H1 (cell line): ENCODE results near the gene ALOX15. TPM values are rescaled to one million over a fixed set of nuclear protein-coding genes. Genes with fewer than 3 reads are reported as not detected.

Experiments used
- CTCF ChIA-PET: fragments of 300-600 bp; sonication (Branson Sonifier 250); formaldehyde crosslinking; loops from one replicate; lab custom pipeline; 2021; ENCODE audit not compliant: partially characterized antibody; lab: Charles Lee
- POLR2A ChIA-PET: fragments of 300-600 bp; sonication (Branson Sonifier 250); formaldehyde crosslinking; loops from one replicate; lab custom pipeline; 2021; ENCODE audit warnings: inconsistent platforms; ENCODE audit not compliant: partially characterized antibody; lab: Charles Lee
- DNase-seq, 2 experiments: peaks; one replicate each; pipeline versions ENCODE4 v3.0.0 to v3.0.0-alpha.2; 2010 to 2022; ENCODE audit warnings: low spot score in 2 of 2, low read depth in 1 of 2, mixed read lengths in 1 of 2
- FAIRE-seq: peaks from 2 replicates; lab custom pipeline; 2011; peaks lifted over from hg19 to GRCh38; lab: Jason Lieb, UNC
- H2AFZ ChIP-seq: 2 replicates; pipeline ENCODE4 v1.8.1; 2012; ENCODE audit warnings: low read length, inconsistent platforms
- H2AK5ac ChIP-seq: 2 replicates; pipeline ENCODE4 v1.6.1; 2013; ENCODE audit warnings: low read depth, low read length
- H2BK120ac ChIP-seq: replicated peaks from 2 replicates; pipeline ENCODE3; 2013; ENCODE audit warnings: low read depth, low read length, inconsistent platforms
- H2BK12ac ChIP-seq: 2 replicates; pipeline ENCODE4 v1.6.1; 2013; ENCODE audit warnings: low read depth, low read length
- H2BK15ac ChIP-seq: 2 replicates; pipeline ENCODE4 v1.6.1; 2013; ENCODE audit warnings: low read length
- H2BK20ac ChIP-seq: 2 replicates; pipeline ENCODE4 v1.6.1; 2013; ENCODE audit warnings: low read length
- H2BK5ac ChIP-seq: 2 replicates; pipeline ENCODE4 v1.6.1; 2013; ENCODE audit warnings: low read depth, low read length
- H3K14ac ChIP-seq: 2 replicates; pipeline ENCODE4 v1.6.1; 2013; ENCODE audit warnings: inconsistent platforms; ENCODE audit not compliant: insufficient read length
- H3K18ac ChIP-seq: 2 replicates; pipeline ENCODE4 v1.6.1; 2013; ENCODE audit warnings: low read length; ENCODE audit errors: extremely low read depth
- H3K23ac ChIP-seq: 2 replicates; pipeline ENCODE4 v1.6.1; 2013; ENCODE audit warnings: inconsistent platforms; ENCODE audit not compliant: insufficient read length
- H3K23me2 ChIP-seq: 2 replicates; pipeline ENCODE4 v1.6.1; 2013; ENCODE audit warnings: low read depth, low read length
- H3K27ac ChIP-seq: 2 replicates; pipeline ENCODE4 v1.6.1; 2011; ENCODE audit warnings: low read depth, low read length, inconsistent platforms
- H3K27me3 ChIP-seq, 4 experiments: replicated peaks in 1 of 4; 1 replicate in 1 of 4; 2 replicates in 3 of 4; pipeline versions ENCODE4 v1.6.1 to v1.8.1; 2011 to 2013; ENCODE audit warnings: low read length in 3 of 4, mild to moderate bottlenecking in 3 of 4, inconsistent platforms in 2 of 4, mixed read lengths in 2 of 4, moderate library complexity in 1 of 4; ENCODE audit not compliant: control insufficient read depth in 3 of 4, insufficient read depth in 3 of 4; ENCODE audit errors: extremely low read depth in 1 of 4
- H3K36me3 ChIP-seq, 4 experiments: 2 replicates each; pipeline versions ENCODE4 v1.6.1 to v1.8.1; 2011 to 2013; ENCODE audit warnings: mild to moderate bottlenecking in 4 of 4, low read length in 3 of 4, moderate library complexity in 2 of 4, control low read depth in 1 of 4, inconsistent platforms in 1 of 4; ENCODE audit not compliant: insufficient read depth in 4 of 4, control insufficient read depth in 2 of 4
- H3K4ac ChIP-seq: replicated peaks from 2 replicates; pipeline ENCODE3; 2013; ENCODE audit warnings: low read length, low read depth, mixed read lengths, inconsistent platforms; ENCODE audit not compliant: insufficient read length
- H3K4me1 ChIP-seq, 4 experiments: replicated peaks in 1 of 4; 1 replicate in 1 of 4; 2 replicates in 3 of 4; pipeline versions ENCODE4 v1.6.1 to v1.8.1; 2011 to 2013; ENCODE audit warnings: low read length in 3 of 4, inconsistent platforms in 2 of 4, mixed read lengths in 1 of 4; ENCODE audit not compliant: insufficient read depth in 4 of 4, control insufficient read depth in 3 of 4
- H3K4me2 ChIP-seq, 2 experiments: 2 replicates each; pipeline versions ENCODE4 v1.6.1 to v1.8.1; 2011 to 2013; ENCODE audit warnings: low read depth in 2 of 2, low read length in 2 of 2, control low read depth in 1 of 2, inconsistent platforms in 1 of 2, mild to moderate bottlenecking in 1 of 2; ENCODE audit not compliant: insufficient read depth in 1 of 2
- H3K4me3 ChIP-seq, 4 experiments: fragments of 200-600, 300-600 bp in 1 of 4; sonication (generic), shearing (Covaris generic), sonication (Bioruptor Twin) in 1 of 4; 2 replicates each; pipeline versions ENCODE4 v1.5.1 to v1.8.1; 2011 to 2016; ENCODE audit warnings: low read length in 4 of 4, low read depth in 3 of 4, control low read depth in 2 of 4, inconsistent platforms in 2 of 4, mild to moderate bottlenecking in 2 of 4, mixed read lengths in 1 of 4, moderate library complexity in 1 of 4; ENCODE audit not compliant: insufficient read depth in 2 of 4; ENCODE audit errors: extremely low read depth in 1 of 4
- H3K56ac ChIP-seq: replicated peaks from 2 replicates; pipeline ENCODE3; 2013; ENCODE audit warnings: low read depth, mild to moderate bottlenecking, mixed read lengths, low read length, inconsistent platforms; ENCODE audit not compliant: insufficient read length
- H3K79me1 ChIP-seq: 2 replicates; pipeline ENCODE4 v1.6.1; 2013; ENCODE audit warnings: low read depth, low read length, control low read depth
- H3K79me2 ChIP-seq, 2 experiments: 2 replicates each; pipeline versions ENCODE4 v1.6.1 to v1.8.1; 2012 to 2013; ENCODE audit warnings: low read length in 2 of 2, mild to moderate bottlenecking in 2 of 2, inconsistent platforms in 1 of 2; ENCODE audit not compliant: insufficient read depth in 2 of 2, control insufficient read depth in 1 of 2
- H3K9ac ChIP-seq, 4 experiments: replicated peaks in 1 of 4; 1 replicate in 1 of 4; 2 replicates in 3 of 4; pipeline versions ENCODE4 v1.6.1 to v1.8.1; 2011 to 2013; ENCODE audit warnings: low read depth in 3 of 4, low read length in 3 of 4, control low read depth in 2 of 4, mild to moderate bottlenecking in 2 of 4, moderate library complexity in 2 of 4, inconsistent platforms in 1 of 4; ENCODE audit errors: extremely low read depth in 1 of 4
- H3K9me3 ChIP-seq, 2 experiments: 2 replicates each; pipeline versions ENCODE4 v1.6.1 to v1.8.1; 2012 to 2013; ENCODE audit warnings: mild to moderate bottlenecking in 2 of 2, moderate library complexity in 2 of 2, control low read depth in 1 of 2, inconsistent platforms in 1 of 2, low read depth in 1 of 2, low read length in 1 of 2, mixed read lengths in 1 of 2; ENCODE audit not compliant: insufficient read depth in 2 of 2
- H4K20me1 ChIP-seq, 2 experiments: replicated peaks in 1 of 2; 2 replicates each; pipeline versions ENCODE3 to v1.8.1; 2011 to 2013; ENCODE audit warnings: inconsistent platforms in 2 of 2, low read length in 2 of 2, mild to moderate bottlenecking in 1 of 2; ENCODE audit not compliant: insufficient read depth in 2 of 2, control insufficient read depth in 1 of 2
- H4K5ac ChIP-seq: 2 replicates; pipeline ENCODE4 v1.6.1; 2013; ENCODE audit warnings: low read length, low read depth, mixed read lengths, inconsistent platforms; ENCODE audit not compliant: insufficient read length
- H4K8ac ChIP-seq: 2 replicates; pipeline ENCODE4 v1.8.0; 2013; ENCODE audit warnings: mild to moderate bottlenecking, moderate library complexity, low read length, inconsistent platforms; ENCODE audit not compliant: insufficient read depth; ENCODE audit errors: extremely low read depth
- H4K91ac ChIP-seq: replicated peaks from 2 replicates; pipeline ENCODE3; 2013; ENCODE audit warnings: low read length, mixed read lengths, inconsistent platforms; ENCODE audit not compliant: insufficient read length
- CREB1 ChIP-seq: IDR thresholded peaks from 2 replicates; pipeline ENCODE4 v1.6.1; 2012; ENCODE audit warnings: inconsistent platforms
- PHF8 ChIP-seq: fragments of 200-600 bp; sonication (generic); conservative IDR thresholded peaks from 2 replicates; pipeline ENCODE4 v1.7.1; 2012; ENCODE audit warnings: low read depth, mild to moderate bottlenecking, inconsistent platforms, low read length, moderate library complexity
- POLR2A ChIP-seq, 2 experiments: IDR thresholded peaks; 1 replicate in 1 of 2; 2 replicates in 1 of 2; pipeline ENCODE4 v1.6.1; 2011; ENCODE audit warnings: low read depth in 2 of 2, low read length in 2 of 2, mild to moderate bottlenecking in 2 of 2; ENCODE audit errors: control extremely low read depth in 1 of 2
- SP1 ChIP-seq: IDR thresholded peaks from 2 replicates; pipeline ENCODE4 v1.6.1; 2011; ENCODE audit warnings: low read depth, low read length
- WGBS, 2 experiments: shearing (Covaris generic) in 1 of 2; methylation state at CpG; one replicate each; pipeline versions ENCODE4 v1.1.6 to v1.1.7; 2013 to 2015; ENCODE audit warnings: low lambda C conversion rate in 2 of 2, mixed read lengths in 2 of 2, inconsistent platforms in 1 of 2, low coverage in 1 of 2, missing lambda C conversion rate in 1 of 2; ENCODE audit not compliant: insufficient replicate concordance in 2 of 2, insufficient coverage in 1 of 2, insufficient read length in 1 of 2; ENCODE audit errors: extremely low coverage in 1 of 2, missing lambda C conversion rate in 1 of 2; 5-methylcytosine and 5-hydroxymethylcytosine counted together
- polyA plus RNA-seq, 7 experiments: library from polyadenylated mRNA; depleted of rRNA in 3 of 7; stranded (reverse) in 5 of 7; unstranded in 2 of 7; fragments of >200 nt in 5 of 7; fragments of 200-250 nt in 2 of 7; gene quantifications; 1 replicate in 5 of 7; 2 replicates in 1 of 7; 4 replicates in 1 of 7; pipeline versions ENCODE4 v1.2.1 to v1.2.3, GENCODE V29; 2011 to 2013; ENCODE audit warnings: missing spikeins in 2 of 7, mixed read lengths in 2 of 7
- total RNA-seq: library from RNA; stranded (reverse); fragmentation: NEBNext Ultra II Directional; extraction: Animal tissue kit (Norgen Biotek cat#: 25700); gene quantifications from 2 replicates; pipeline ENCODE4 v1.2.1, GENCODE V29; 2021
- TF ChIP-seq, protein P1 (sequence below): IDR thresholded peaks from 2 replicates; pipeline ENCODE4 v1.6.1; 2011; ENCODE audit warnings: low read length, improper control_type of control experiment
- TF ChIP-seq, protein P2 (sequence below): IDR thresholded peaks from 2 replicates; pipeline ENCODE4 v1.6.1; 2012; ENCODE audit warnings: inconsistent platforms

The ALOX15 gene
- total and polyA plus RNA-seq, 2 of the 8 experiments (the other 6 are each of a cell fraction or from before 2014, with no cell fraction given), result 1.5 to 1.7 TPM

DNA sequence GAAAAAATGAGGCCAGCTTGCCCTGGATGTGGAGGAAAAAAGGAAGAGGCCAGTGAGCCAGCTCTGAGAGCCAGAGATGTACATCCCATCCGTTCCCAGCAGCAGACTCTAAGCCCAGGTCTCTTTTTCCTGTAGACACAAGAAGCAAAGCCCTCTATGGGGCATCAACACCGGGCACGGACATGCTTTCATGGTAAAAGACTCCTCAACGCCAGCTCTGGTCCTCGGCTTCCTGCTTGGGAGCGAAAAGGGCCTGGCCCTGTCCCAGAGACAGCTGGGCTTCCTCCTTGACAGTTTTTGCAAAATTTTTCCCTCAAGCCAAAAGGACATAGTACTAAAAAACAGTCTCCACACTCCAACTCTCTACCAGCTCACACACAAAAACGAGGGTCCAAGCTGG is 35.3 kb upstream of the ALOX15 start:
- POLR2A ChIA-PET, result interaction anchor here (1.3 to 1.5 kb wide), 3 partner anchors 9 to 19 kb away, joined by 3 to 6 read pairs (median 4); no protein-coding TSS in a partner anchor

More for the DNA sequence above, 35.3 kb upstream of the ALOX15 start:
- Histone ChIP-seq H3K4me1 (no peaks in the 10 kb centered on the region), H3K14ac (no peak overlapping the region), H2BK12ac (no peak overlapping the region), H4K5ac (no peak overlapping the region), H3K79me1 (no peaks in the 10 kb centered on the region; the same call in 1 of the 2 replicates), H2AK5ac (no peak overlapping the region), H3K9ac (no peak overlapping the region), H3K18ac (no peak overlapping the region), H3K27me3 (no peaks in the 10 kb centered on the region), H3K36me3 (peaks cover 38 to 88% (median 76%) of the 10 kb centered on the region in 4 experiments), H3K79me2 (no peaks in the 10 kb centered on the region), H2BK120ac (no peak overlapping the region), H3K27ac (no peak overlapping the region), H3K4me3 (no peak overlapping the region), H2AFZ (no peak overlapping the region), H3K56ac (no peak overlapping the region), H3K23ac (no peak overlapping the region), H3K23me2 (no peaks in the 10 kb centered on the region), H2BK15ac (no peak overlapping the region), H3K9me3 (no peaks in the 10 kb centered on the region), H4K8ac (no peak overlapping the region), H2BK5ac (no peak overlapping the region), H2BK20ac (no peak overlapping the region), H4K20me1 (peaks cover 11 to 27% of the 10 kb centered on the region in 2 experiments), H3K4ac (no peak overlapping the region), H4K91ac (no peak overlapping the region), H3K4me2 (no peak overlapping the region)
- 96% methylated on average over 7 of the region's 7 CpGs; no CpG with 5 or more reads in 1 of the 2 experiments for WGBS, 2 experiments
- TF ChIP-seq, protein P1, sequence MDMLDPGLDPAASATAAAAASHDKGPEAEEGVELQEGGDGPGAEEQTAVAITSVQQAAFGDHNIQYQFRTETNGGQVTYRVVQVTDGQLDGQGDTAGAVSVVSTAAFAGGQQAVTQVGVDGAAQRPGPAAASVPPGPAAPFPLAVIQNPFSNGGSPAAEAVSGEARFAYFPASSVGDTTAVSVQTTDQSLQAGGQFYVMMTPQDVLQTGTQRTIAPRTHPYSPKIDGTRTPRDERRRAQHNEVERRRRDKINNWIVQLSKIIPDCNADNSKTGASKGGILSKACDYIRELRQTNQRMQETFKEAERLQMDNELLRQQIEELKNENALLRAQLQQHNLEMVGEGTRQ, result no peak
- TF ChIP-seq POLR2A (IDR thresholded peaks at IDR 0.05; ENCODE audit: control extremely low read depth in 1 of 2, low read depth in 2 of 2, low read length in 2 of 2) (no peak), CREB1 (no peak), SP1 (no peak), PHF8 (no peak)
- TF ChIP-seq, protein P2, sequence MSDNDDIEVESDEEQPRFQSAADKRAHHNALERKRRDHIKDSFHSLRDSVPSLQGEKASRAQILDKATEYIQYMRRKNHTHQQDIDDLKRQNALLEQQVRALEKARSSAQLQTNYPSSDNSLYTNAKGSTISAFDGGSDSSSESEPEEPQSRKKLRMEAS, result no peak
- CTCF ChIA-PET, result interaction anchor here (1.3 to 1.7 kb wide), 2 partner anchors 10 to 21 kb away, joined by 3 read pairs; no protein-coding TSS in a partner anchor
- FAIRE-seq (no peak), DNase-seq (no peak)
